Heart left ventricle (tissue), 16 donors: ENCODE results near the gene OSGIN1. TPM values are rescaled to one million over a fixed set of nuclear protein-coding genes. Genes with fewer than 3 reads are reported as not detected.

Experiments used
- ATAC-seq, 4 donors: fragments of 200-7000 bp; cut with Tn5 transposase; one replicate each; pipeline ENCODE4 v1.9.1; 2020 to 2022; ENCODE audit warnings: moderate library complexity in 4 of 4, mild to moderate bottlenecking in 3 of 4, moderate number of reproducible peaks in 1 of 4
- DNase-seq, 5 donors: peaks; one replicate each; pipeline ENCODE4 v3.0.0-alpha.2; 2020
- H3K27ac ChIP-seq, 12 donors: fragments of 200-600 bp; sonication (generic) in 4 of 12; one replicate each; pipeline versions ENCODE4 v1.5.0 to v1.8.0; 2016 to 2022; ENCODE audit warnings: mild to moderate bottlenecking in 2 of 12
- H3K27me3 ChIP-seq, 9 donors: fragments of 200-600 bp; sonication (generic) in 2 of 9; one replicate each; pipeline versions ENCODE4 v1.5.1 to v1.8.0; 2016 to 2022; ENCODE audit warnings: mild to moderate bottlenecking in 3 of 9
- H3K36me3 ChIP-seq, 9 donors: fragments of 200-600 bp; sonication (generic) in 2 of 9; one replicate each; pipeline versions ENCODE4 v1.5.0 to v1.8.0; 2018 to 2022; ENCODE audit warnings: mild to moderate bottlenecking in 2 of 9
- H3K4me1 ChIP-seq, 12 donors: fragments of 200-600 bp; sonication (generic) in 4 of 12; one replicate each; pipeline versions ENCODE4 v1.5.0 to v1.8.0; 2016 to 2022; ENCODE audit warnings: mild to moderate bottlenecking in 3 of 12
- H3K4me3 ChIP-seq, 12 donors: fragments of 200-600 bp; sonication (generic) in 4 of 12; one replicate each; pipeline versions ENCODE4 v1.5.0 to v1.8.0; 2017 to 2022; ENCODE audit warnings: mild to moderate bottlenecking in 9 of 12, moderate library complexity in 4 of 12
- H3K9me3 ChIP-seq, 12 donors: fragments of 200-600 bp; sonication (generic) in 4 of 12; one replicate each; pipeline versions ENCODE4 v1.5.0 to v1.8.0; 2016 to 2022; ENCODE audit warnings: mild to moderate bottlenecking in 1 of 12
- CTCF ChIP-seq, 12 donors: fragments of 200-600 bp; sonication (generic) in 4 of 12; IDR thresholded peaks; one replicate each; pipeline versions ENCODE4 v1.5.0 to v1.8.0; 2018 to 2022; ENCODE audit warnings: antibody characterized with exemption in 12 of 12, mild to moderate bottlenecking in 5 of 12
- POLR2A ChIP-seq, 2 donors: fragments of 450-650 bp; IDR thresholded peaks; one replicate each; pipeline ENCODE4 v1.6.1; 2017; ENCODE audit warnings: antibody characterized with exemption in 2 of 2, mild to moderate bottlenecking in 2 of 2, moderate library complexity in 2 of 2
- WGBS, 4 donors: extraction: QIAGEN DNeasy Blood & Tissue Kit in 2 of 4; methylation state at CpG; one replicate each; pipeline versions ENCODE4 v1.1.5 to v1.1.7; 2013 to 2018; 5-methylcytosine and 5-hydroxymethylcytosine counted together
- intact Hi-C, 10 donors: fragments of 100-400 bp; cut with DNase I; formaldehyde crosslinking; loops; one replicate each; pipeline versions ENCODE4 v1.11.1 to v1.14.2; 2022
- polyA plus RNA-seq, 2 donors: library from polyadenylated mRNA; stranded (reverse); fragments of 200-250 nt; gene quantifications; one replicate each; pipeline ENCODE4 v1.2.3, GENCODE V29; 2013
- total RNA-seq, 9 donors: library from RNA; depleted of rRNA in 2 of 9; stranded (reverse); fragments of >200 nt in 2 of 9; fragmentation: NEBNext Ultra II Directional in 3 of 9; extraction: Animal tissue kit (Norgen Biotek cat#: 25700) in 3 of 9; gene quantifications; one replicate each; pipeline versions ENCODE4 v1.1.0 to v1.2.4, GENCODE V29; 2016 to 2023
- donor health status: ischemic (EF 13 %, LVEDD 7.1; RV severe dilation, severe dysfunction).
- donor health status: healthy with polysubstance abuse.
- donor health status: DM: no; HTN: yes; CAD: no.
- donor health status: DM: no; HTN: no; CAD: no.
- donor health status: ischemic (EF 25% LVEDD 6.9; RV normal size, moderate dysfunction).
- donor health status: ischemic (EF 25% LVEDD 5.7; RV mildly dilated, moderate dysfunction).
- donor health status: healthy.
- donor health status: DM: yes; HTN: yes; CAD: no.
- donor health status: ischemic (EF 35%, LVEDD 5.7; RV mildly dilated, moderate dysfunction).
- donor health status: nonischemic (EF 11% LVEDD 7.7; RV severe dilation, severe dysfunction).
- donor health status: DM: yes; HTN: yes; CAD: no.
- donor health status: PGD.
- donor health status: ischemic (EF 29% LVEDD 5.4; RV normal size, mild dysfunction).
- donor health status: nonischemic (EF 23%, LVEDD 6.1; RV moderate dilation, normal function).

Gene OSGIN1
- total and polyA plus RNA-seq, 11 donors: 3.3 to 12.8 (median 7.0) TPM

GRCh38 chr16:83907111-83907510 is 45.9 kb upstream of the OSGIN1 start:
- ATAC-seq (no peak), DNase-seq (no peak)
- H3K27me3 ChIP-seq: no peaks in the 10 kb centered on the region
- no peak for TF ChIP-seq POLR2A (IDR thresholded peaks at IDR 0.05)
- TF ChIP-seq CTCF (IDR thresholded peaks at IDR 0.05): no peak
- peaks cover 0 to 68% (median 51%) of the 10 kb centered on the region in 9 donors for H3K36me3 ChIP-seq
- H3K4me3 ChIP-seq: no peak overlapping the region
- peak overlapping the region in 3 of 12 donors; percentile 84 to 99 (median 97) for H3K27ac ChIP-seq
- WGBS, 4 donors: 76 to 79% (median 78%) methylated on average over 8 of the region's 8 CpGs
- peaks cover 0 to 56% (median 26%) of the 10 kb centered on the region in 12 donors for H3K4me1 ChIP-seq
- no peaks in the 10 kb centered on the region for H3K9me3 ChIP-seq
- intact Hi-C loops: no loop called here

GRCh38 chr16:83907631-83908250 is 45.3 kb upstream of the OSGIN1 start:
- intact Hi-C loops: no loop called here
- H3K27ac ChIP-seq: peak overlapping the region in 2 of 12 donors; percentile 2 to 38
- peaks cover 0 to 74% (median 57%) of the 10 kb centered on the region in 9 donors for H3K36me3 ChIP-seq
- no peaks in the 10 kb centered on the region for H3K9me3 ChIP-seq
- DNase-seq: no peak
- no peak overlapping the region for H3K4me3 ChIP-seq
- peaks cover 0 to 59% (median 25%) of the 10 kb centered on the region in 12 donors for H3K4me1 ChIP-seq
- TF ChIP-seq POLR2A (IDR thresholded peaks at IDR 0.05) (no peak), CTCF (IDR thresholded peaks at IDR 0.05) (no peak)
- no peaks in the 10 kb centered on the region for H3K27me3 ChIP-seq
- ATAC-seq: no peak
- WGBS, 4 donors: 83 to 88% (median 85%) methylated on average over 15 of the region's 15 CpGs

GRCh38 chr16:83908798-83909197 is 44.2 kb upstream of the OSGIN1 start:
- DNase-seq (no peak), ATAC-seq (no peak)
- Histone ChIP-seq H3K4me1 (peaks cover 0 to 59% (median 22%) of the 10 kb centered on the region in 12 donors), H3K27ac (peak overlapping the region in 1 of 12 donors; percentile 38), H3K27me3 (no peaks in the 10 kb centered on the region), H3K36me3 (peaks cover 0 to 80% (median 63%) of the 10 kb centered on the region in 9 donors), H3K9me3 (no peaks in the 10 kb centered on the region), H3K4me3 (no peak overlapping the region)
- intact Hi-C loops: no loop called here
- TF ChIP-seq POLR2A (IDR thresholded peaks at IDR 0.05): no peak
- TF ChIP-seq CTCF (IDR thresholded peaks at IDR 0.05): no peak
- WGBS, 4 donors: 60 to 72% (median 70%) methylated on average over 2 of the region's 2 CpGs

GRCh38 chr16:83911290-83911689 is 41.8 kb upstream of the OSGIN1 start:
- Histone ChIP-seq H3K4me1 (peaks cover 0 to 46% (median 13%) of the 10 kb centered on the region in 12 donors), H3K9me3 (no peaks in the 10 kb centered on the region), H3K4me3 (no peak overlapping the region), H3K27ac (peak overlapping the region in 1 of 12 donors; percentile 76), H3K36me3 (peaks cover 0 to 96% (median 86%) of the 10 kb centered on the region in 9 donors), H3K27me3 (no peaks in the 10 kb centered on the region)
- TF ChIP-seq POLR2A (IDR thresholded peaks at IDR 0.05) (no peak), CTCF (IDR thresholded peaks at IDR 0.05) (no peak)
- WGBS, 4 donors: 91 to 93% (median 92%) methylated on average over 10 of the region's 10 CpGs
- intact Hi-C loops: loop anchor here in 1 of 10 donors (5.0 kb wide), 1 partner anchor 41 kb away; the partner anchor contains the start of gene OSGIN1
- no peak for ATAC-seq
- no peak for DNase-seq
